A549 treated with AZD2906 at 1 μM for 4 hours (cell line): ENCODE data around the gene RGCC. TPM values are rescaled to one million over a fixed set of nuclear protein-coding genes. Genes with fewer than 3 reads are reported as not detected.

Source experiments
- total RNA-seq: library from RNA; stranded (reverse); fragments of 200-300 nt; extraction: Qiagen RNA extraction; gene quantifications from 5 replicates; pipeline ENCODE4 v1.2.3, GENCODE V29; 2022

The RGCC gene, protein sequence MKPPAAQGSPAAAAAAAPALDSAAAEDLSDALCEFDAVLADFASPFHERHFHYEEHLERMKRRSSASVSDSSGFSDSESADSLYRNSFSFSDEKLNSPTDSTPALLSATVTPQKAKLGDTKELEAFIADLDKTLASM
- total RNA-seq: 9.3 to 18.3 TPM (median 14.3 TPM) in 5 replicates

DNA sequence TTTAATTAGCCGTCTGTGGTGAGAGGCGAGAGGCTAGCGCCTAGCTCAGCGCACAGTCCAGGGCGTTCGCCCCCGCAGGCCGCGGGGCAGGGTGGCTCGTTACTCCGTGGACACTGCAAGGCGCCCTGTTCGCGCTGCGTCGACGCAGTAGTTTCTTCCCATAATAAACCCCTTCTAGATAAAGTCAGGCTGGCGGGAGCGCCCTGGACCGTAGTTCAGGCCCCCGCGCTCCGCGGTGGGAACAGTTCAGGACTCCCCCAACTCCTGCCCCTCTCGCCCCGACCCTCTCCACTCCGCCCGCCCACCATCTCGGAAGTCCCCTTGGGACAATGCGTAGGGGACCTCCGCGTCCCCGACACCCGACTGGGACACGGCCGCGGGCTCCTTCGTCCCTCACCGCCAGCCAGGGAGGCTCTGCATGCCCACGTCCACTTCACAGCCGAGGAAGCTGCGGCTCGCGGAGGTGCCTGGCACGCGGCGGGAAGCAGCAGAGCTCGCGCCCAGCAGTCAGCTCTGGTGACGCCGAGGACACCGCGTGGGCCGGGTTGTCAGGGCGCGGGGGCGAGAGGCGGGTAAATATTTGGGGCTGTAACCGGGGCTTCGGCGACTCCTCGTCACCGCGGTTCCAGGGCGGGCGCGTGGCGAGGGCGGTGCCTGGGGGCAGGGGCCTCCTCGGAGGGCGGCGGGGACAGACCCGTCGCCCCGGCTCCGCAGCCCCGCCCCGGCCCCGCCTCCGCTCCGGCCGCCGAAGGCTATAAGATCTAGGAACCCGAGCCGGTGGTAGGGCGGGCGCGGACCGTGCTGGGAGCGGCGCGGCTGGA, at the start of gene RGCC:
Gene RGCC (plus strand): TSS at position 783 of the 821 bp plus-strand sequence. CDS start 158 bp downstream, outside the sequence.

Other genes starting within 250 kb of the RGCC start
- 4.2 to 5.3 TPM (median 5.1 TPM) in 5 replicates for gene MTRF1, start 194.0 kb upstream of the RGCC start, total RNA-seq
- gene NAA16, start 146.3 kb upstream of the RGCC start, total RNA-seq: 6.6 to 7.9 TPM (median 6.9 TPM) in 5 replicates